MCF 10A (cell line): Measurements from ENCODE around the gene CMTM5. TPM values are rescaled to one million over a fixed set of nuclear protein-coding genes. Genes with fewer than 3 reads are reported as not detected.

Experiments
- BruUV-seq: library from RNA; stranded (reverse); fragments of 400-500 nt; replicated peaks from 2 replicates; lab custom pipeline; 2021; lab: Mats Ljungman, UMichigan
- CTCF ChIA-PET: fragments of 300-600 bp; sonication (Branson Sonifier 250); formaldehyde crosslinking; extraction: SDS; loops from one replicate; lab custom pipeline; 2021; ENCODE audit warnings: antibody characterized with exemption, inconsistent platforms; lab: Yijun Ruan, JAX
- POLR2A ChIA-PET: fragments of 300-600, 350-650 bp; sonication (Branson Sonifier 250); formaldehyde crosslinking; extraction: SDS; loops from one replicate; lab custom pipeline; 2020; ENCODE audit warnings: antibody characterized with exemption, inconsistent platforms; lab: Yijun Ruan, JAX
- DNase-seq: peaks from one replicate; pipeline ENCODE4 v3.0.0-alpha.2; 2018; ENCODE audit not compliant: unreplicated experiment
- H3K27ac Mint-ChIP-seq: one replicate; pipeline ENCODE4 v1.8.0; 2022; ENCODE audit warnings: mild to moderate bottlenecking, low read depth, mixed read lengths; ENCODE audit not compliant: unreplicated experiment
- H3K27me3 Mint-ChIP-seq: one replicate; pipeline ENCODE4 v1.8.0; 2022; ENCODE audit warnings: mixed read lengths; ENCODE audit not compliant: insufficient read depth, unreplicated experiment
- H3K36me3 Mint-ChIP-seq: one replicate; pipeline ENCODE4 v1.8.0; 2022; ENCODE audit warnings: mild to moderate bottlenecking, moderate library complexity, mixed read lengths; ENCODE audit not compliant: insufficient read depth, unreplicated experiment
- H3K4me1 Mint-ChIP-seq: one replicate; pipeline ENCODE4 v1.8.0; 2022; ENCODE audit warnings: mixed read lengths; ENCODE audit not compliant: insufficient read depth, unreplicated experiment
- H3K4me3 Mint-ChIP-seq: one replicate; pipeline ENCODE4 v1.8.0; 2022; ENCODE audit warnings: mild to moderate bottlenecking, moderate library complexity, mixed read lengths; ENCODE audit not compliant: unreplicated experiment
- H3K9me3 Mint-ChIP-seq: one replicate; pipeline ENCODE4 v1.8.0; 2022; ENCODE audit warnings: mixed read lengths; ENCODE audit not compliant: unreplicated experiment
- CTCF ChIP-seq: fragments of 200-600 bp; IDR thresholded peaks from one replicate; pipeline ENCODE4 v1.8.0; 2022; ENCODE audit warnings: antibody characterized with exemption, mild to moderate bottlenecking; ENCODE audit not compliant: unreplicated experiment
- intact Hi-C: fragments of 100-400 bp; cut with micrococcal nuclease; formaldehyde crosslinking; loops from 2 replicates; pipeline ENCODE4 v1.14.1; 2022
- total RNA-seq: library from RNA; stranded (reverse); gene quantifications from 2 replicates; pipeline ENCODE4 v1.2.3, GENCODE V29; 2022

CMTM5 gene
- total RNA-seq, 1 experiment from 2014 or later, result not detected

GRCh38 chr14:23355871-23356435, 20.9 kb upstream of the CMTM5 start:
- Mint-ChIP-seq H3K9me3 (peaks cover under 1% of the 10 kb centered on the region), H3K4me1 (no peaks in the 10 kb centered on the region), H3K4me3 (no peak overlapping the region), H3K27ac (no peak overlapping the region), H3K36me3 (no peaks in the 10 kb centered on the region), H3K27me3 (peaks cover 55% of the 10 kb centered on the region)
- POLR2A ChIA-PET, result no interaction called here
- no peak for DNase-seq
- intact Hi-C loops, result no loop called here
- BruUV-seq, result no TSS peak
- CTCF ChIA-PET, result no interaction called here
- no peak for TF ChIP-seq CTCF

GRCh38 chr14:23356662-23357061, 20.2 kb upstream of the CMTM5 start:
- TF ChIP-seq CTCF, result no peak
- Mint-ChIP-seq H3K36me3 (no peaks in the 10 kb centered on the region), H3K27ac (no peak overlapping the region), H3K4me3 (no peak overlapping the region), H3K9me3 (no peaks in the 10 kb centered on the region), H3K4me1 (no peaks in the 10 kb centered on the region), H3K27me3 (peaks cover 49% of the 10 kb centered on the region)
- CTCF ChIA-PET, result no interaction called here
- POLR2A ChIA-PET, result no interaction called here
- no TSS peak for BruUV-seq
- no peak for DNase-seq
- intact Hi-C loops, result no loop called here

- Mint-ChIP-seq H3K4me3 (no peak overlapping the region), H3K27ac (no peak overlapping the region), H3K27me3 (peaks cover 48% of the 10 kb centered on the region), H3K36me3 (no peaks in the 10 kb centered on the region), H3K9me3 (no peaks in the 10 kb centered on the region), H3K4me1 (no peaks in the 10 kb centered on the region)
- ChIA-PET POLR2A (no interaction called here), CTCF (interaction anchor here (0.6 kb wide), 2 partner anchors 23 to 972 kb away, joined by 3 read pairs; no protein-coding TSS in a partner anchor)
- intact Hi-C loops, result no loop called here
- DNase-seq, result no peak
- BruUV-seq, result no TSS peak
- TF ChIP-seq CTCF, result no peak
Measured at GRCh38 chr14:23357261-23357660, 19.6 kb upstream of the CMTM5 start.

GRCh38 chr14:23358042-23358441, 18.8 kb upstream of the CMTM5 start:
- no peak for TF ChIP-seq CTCF
- no TSS peak for BruUV-seq
- H3K36me3 Mint-ChIP-seq, result no peaks in the 10 kb centered on the region
- H3K27ac Mint-ChIP-seq, result no peak overlapping the region
- ChIA-PET CTCF (interaction anchor here (0.6 to 1.2 kb wide), 3 partner anchors 18 to 1769 kb away, joined by 3 read pairs; no protein-coding TSS in a partner anchor), POLR2A (no interaction called here)
- no peaks in the 10 kb centered on the region for H3K4me1 Mint-ChIP-seq
- H3K4me3 Mint-ChIP-seq, result no peak overlapping the region
- no peaks in the 10 kb centered on the region for H3K9me3 Mint-ChIP-seq
- intact Hi-C loops, result no loop called here
- H3K27me3 Mint-ChIP-seq, result peaks cover 44% of the 10 kb centered on the region
- DNase-seq, result no peak
